Gastroesophageal sphincter (tissue), 3 donors: Measurements from ENCODE around the gene ATE1.

Experiments used
- CTCF ChIP-seq, 4 experiments: fragments of 200-600 bp in 2 of 4; fragments of 450-650 bp in 2 of 4; sonication (generic) in 1 of 4; IDR thresholded peaks; one replicate each; pipeline ENCODE4 v1.5.1; 2017 to 2019; ENCODE audit warnings: antibody characterized with exemption in 4 of 4, mild to moderate bottlenecking in 2 of 4, moderate library complexity in 2 of 4
- EP300 ChIP-seq: sonication (generic); formaldehyde crosslinking; IDR thresholded peaks from one replicate; pipeline ENCODE4 v1.6.1; 2017; ENCODE audit warnings: antibody characterized with exemption, mild to moderate bottlenecking
- POLR2A ChIP-seq, 2 donors: fragments of 450-650 bp; IDR thresholded peaks; one replicate each; pipeline ENCODE4 v1.6.1; 2017; ENCODE audit warnings: antibody characterized with exemption in 2 of 2, mild to moderate bottlenecking in 2 of 2, moderate library complexity in 1 of 2

GRCh38 chr10:121783782-121784372 lies 144.0 kb downstream of the ATE1 start:
- TF ChIP-seq CTCF (IDR thresholded peaks at IDR 0.05) (no peak), POLR2A (IDR thresholded peaks at IDR 0.05) (no peak), EP300 (no peak)
